Urinary bladder (tissue), 4 donors: Measurements from ENCODE around the gene RNF187. TPM values are rescaled to one million over a fixed set of nuclear protein-coding genes. Genes with fewer than 3 reads are reported as not detected.

Experiments used
- DNase-seq: peaks from one replicate; pipeline ENCODE4 v3.0.0-alpha.2; 2015; ENCODE audit errors: extremely low spot score
- H3K27ac ChIP-seq: one replicate; pipeline ENCODE4 v1.5.1; 2013; ENCODE audit warnings: low read depth, mild to moderate bottlenecking, moderate library complexity
- H3K36me3 ChIP-seq: one replicate; pipeline ENCODE4 v1.6.1; 2013; ENCODE audit warnings: mild to moderate bottlenecking, moderate library complexity; ENCODE audit not compliant: insufficient read depth
- H3K4me1 ChIP-seq: one replicate; pipeline ENCODE4 v1.6.1; 2013; ENCODE audit warnings: mild to moderate bottlenecking, moderate library complexity; ENCODE audit not compliant: insufficient read depth
- H3K4me3 ChIP-seq: one replicate; pipeline ENCODE4 v1.5.1; 2013; ENCODE audit warnings: low read depth, low read length
- WGBS: extraction: QIAGEN DNeasy Blood & Tissue Kit; methylation state at CpG from one replicate; pipeline ENCODE4 v1.1.7; 2013; 5-methylcytosine and 5-hydroxymethylcytosine counted together
- polyA plus RNA-seq: library from polyadenylated mRNA; stranded (reverse); fragments of 200-250 nt; gene quantifications from one replicate; pipeline ENCODE4 v1.2.3, GENCODE V29; 2013
- small RNA-seq: library from RNA; depleted of rRNA; stranded (forward); fragments of <200 nt; gene quantifications from one replicate; pipeline ENCODE3, GENCODE V24; 2014
- total RNA-seq: library from RNA; depleted of rRNA; stranded (reverse); fragments of >200 nt; gene quantifications from one replicate; pipeline ENCODE4 v1.2.3, GENCODE V29; 2014
- donor health status: healthy with polysubstance abuse.
- donor health status: healthy.

RNF187 gene
- total and polyA plus RNA-seq, 2 donors, result 31.7 to 44.2 TPM

DNA sequence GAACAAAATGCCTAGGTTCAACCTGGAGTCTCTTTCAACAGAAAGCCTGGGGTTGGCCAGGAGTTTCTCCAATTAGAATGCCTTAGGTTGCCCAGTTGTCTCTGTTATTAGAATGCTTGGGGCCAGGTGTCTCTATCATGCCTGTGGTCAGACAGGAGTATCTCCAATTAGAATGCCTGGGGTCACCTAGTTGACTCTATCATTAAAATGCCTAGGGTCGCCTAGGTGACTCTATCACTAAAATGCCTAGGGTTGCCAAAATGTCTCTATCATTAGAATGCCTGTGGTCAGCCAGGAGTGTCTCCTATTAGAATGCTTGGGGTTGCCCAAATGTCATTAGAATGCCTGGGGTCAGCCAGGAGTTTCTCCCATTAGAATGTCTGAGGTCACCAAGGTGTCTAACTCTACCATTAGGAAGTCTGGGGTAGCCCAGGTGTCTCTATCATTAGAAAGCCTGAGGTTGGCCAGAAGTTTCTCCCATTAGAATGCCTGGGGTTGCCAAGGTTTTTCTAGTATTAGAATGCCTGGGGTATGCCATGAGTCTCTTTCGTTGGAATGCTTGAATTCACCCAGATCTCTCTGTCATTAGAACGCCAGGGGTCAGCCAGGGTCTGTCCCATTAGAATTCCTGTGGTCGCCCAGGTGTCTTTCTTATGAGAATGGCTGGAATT is 57.9 kb downstream of the RNF187 start:
- 45% methylated on average over 4 of the region's 4 CpGs for WGBS
- no peaks in the 10 kb centered on the region for H3K4me1 ChIP-seq
- H3K27ac ChIP-seq, result no peak overlapping the region
- H3K36me3 ChIP-seq, result no peaks in the 10 kb centered on the region
- no peak for DNase-seq
- H3K4me3 ChIP-seq, result no peak overlapping the region

Small RNAs within 50 kb of the gene (small RNA-seq; reads per million reads assigned to genes)
- gene MIR4666A, result not detected

Other genes with a start within 250 kb of the RNF187 start
- 10.4 TPM for gene TRIM11, start 80.5 kb upstream of the RNF187 start, total RNA-seq
- gene TRIM11, start 80.5 kb upstream of the RNF187 start, polyA plus RNA-seq, result 15.2 TPM
- gene TRIM17, start 70.5 kb upstream of the RNF187 start, total RNA-seq, result 1.9 TPM
- 0.57 TPM for gene TRIM17, start 70.5 kb upstream of the RNF187 start, polyA plus RNA-seq
- 40.4 TPM for gene RHOU, start 248.1 kb downstream of the RNF187 start, total RNA-seq
- gene RHOU, start 248.1 kb downstream of the RNF187 start, polyA plus RNA-seq, result 44.0 TPM